Measurements from ENCODE around the gene UBAP1.

UBAP1 gene

GRCh38 chr9:34249274-34249673, 70.4 kb downstream of the UBAP1 start:
- TF ChIP-seq NFRKB (IDR thresholded peaks at IDR 0.05), result no peak
- TF ChIP-seq TARDBP (IDR thresholded peaks at IDR 0.05), result no peak
- TF ChIP-seq FOXK2 (IDR thresholded peaks at IDR 0.05), result no peak
- TF ChIP-seq PKNOX1 (IDR thresholded peaks at IDR 0.05), result no peak
- TF ChIP-seq BHLHE40 (IDR thresholded peaks at IDR 0.05; ENCODE audit: borderline replicate concordance), result no peak
- no peak for TF ChIP-seq ZNF384 (IDR thresholded peaks at IDR 0.05)
- no peak for TF ChIP-seq ELF4 (IDR thresholded peaks at IDR 0.05)
- TF ChIP-seq CTBP1 (IDR thresholded peaks at IDR 0.05; ENCODE audit: borderline replicate concordance), result no peak
- DNase-seq (ENCODE audit: extremely low spot score), result no peak
- POLR2A ChIA-PET, result no interaction called here
- CTCF ChIA-PET, result no interaction called here

GRCh38 chr9:34250721-34251120, 71.9 kb downstream of the UBAP1 start:
- ChIA-PET POLR2A (no interaction called here), CTCF (no interaction called here)
- TF ChIP-seq HDGF (IDR thresholded peaks at IDR 0.05; ENCODE audit: borderline replicate concordance) (no peak), ZNF384 (IDR thresholded peaks at IDR 0.05) (no peak), SP1 (IDR thresholded peaks at IDR 0.05) (no peak), CTBP1 (IDR thresholded peaks at IDR 0.05; ENCODE audit: borderline replicate concordance) (no peak), NFRKB (IDR thresholded peaks at IDR 0.05) (no peak)
- DNase-seq (ENCODE audit: extremely low spot score), result no peak

GRCh38 chr9:34252016-34252415, 73.2 kb downstream of the UBAP1 start:
- TF ChIP-seq HDGF (IDR thresholded peaks at IDR 0.05; ENCODE audit: borderline replicate concordance) (no peak), ZNF384 (IDR thresholded peaks at IDR 0.05) (no peak), SP1 (IDR thresholded peaks at IDR 0.05) (no peak), NFRKB (IDR thresholded peaks at IDR 0.05) (no peak), FOXA1 (IDR thresholded peaks at IDR 0.05) (no peak)
- no peak for DNase-seq (ENCODE audit: extremely low spot score)
- CTCF ChIA-PET, result interaction anchor here (1.1 to 1.2 kb wide), 2 partner anchors 96 to 126 kb away, joined by 3 to 4 read pairs; no protein-coding TSS in a partner anchor
- POLR2A ChIA-PET, result interaction anchor here (1.1 kb wide), 1 partner anchor 73 kb away, joined by 4 read pairs; the partner anchor contains the start of gene UBAP1

- no peak for TF ChIP-seq BHLHE40 (IDR thresholded peaks at IDR 0.05; ENCODE audit: borderline replicate concordance)
- no peak for TF ChIP-seq TARDBP (IDR thresholded peaks at IDR 0.05)
- no peak for TF ChIP-seq FOXM1 (IDR thresholded peaks at IDR 0.05; ENCODE audit: borderline replicate concordance)
- TF ChIP-seq HDGF (IDR thresholded peaks at IDR 0.05; ENCODE audit: borderline replicate concordance), result no peak
- no peak for TF ChIP-seq FOXA1 (IDR thresholded peaks at IDR 0.05)
- TF ChIP-seq NFRKB (IDR thresholded peaks at IDR 0.05), result no peak
- TF ChIP-seq SUZ12 (IDR thresholded peaks at IDR 0.05), result no peak
- TF ChIP-seq FOXK2 (IDR thresholded peaks at IDR 0.05), result no peak
- TF ChIP-seq ELF4 (IDR thresholded peaks at IDR 0.05), result no peak
- no peak for TF ChIP-seq SP1 (IDR thresholded peaks at IDR 0.05)
- TF ChIP-seq L3MBTL2 (conservative IDR thresholded peaks at IDR 0.05), result no peak
- no peak for TF ChIP-seq CTBP1 (IDR thresholded peaks at IDR 0.05; ENCODE audit: borderline replicate concordance)
- TF ChIP-seq LEF1 (IDR thresholded peaks at IDR 0.05; ENCODE audit: borderline replicate concordance), result no peak
- no peak for TF ChIP-seq PKNOX1 (IDR thresholded peaks at IDR 0.05)
- CTCF ChIA-PET, result interaction anchor here (1.0 to 1.2 kb wide), 5 partner anchors 10 to 179 kb away, joined by 3 to 5 read pairs (median 3); no protein-coding TSS in a partner anchor
- DNase-seq (ENCODE audit: extremely low spot score), result peak; percentile 78
- POLR2A ChIA-PET, result interaction anchor here (1.6 kb wide), 1 partner anchor 74 kb away, joined by 5 read pairs; the partner anchor contains the start of gene UBAP1
Measured at GRCh38 chr9:34252670-34253459, 74.0 kb downstream of the UBAP1 start.

- TF ChIP-seq ARNT (IDR thresholded peaks at IDR 0.05) (no peak), FOXA1 (IDR thresholded peaks at IDR 0.05) (no peak), PKNOX1 (IDR thresholded peaks at IDR 0.05) (no peak), TARDBP (IDR thresholded peaks at IDR 0.05) (no peak)
- POLR2A ChIA-PET, result interaction anchor here (1.6 kb wide), 1 partner anchor 75 kb away, joined by 5 read pairs; the partner anchor contains the start of gene UBAP1
- CTCF ChIA-PET, result interaction anchor here (0.8 to 1.0 kb wide), 4 partner anchors 11 to 180 kb away, joined by 3 to 5 read pairs (median 3); no protein-coding TSS in a partner anchor
- DNase-seq (ENCODE audit: extremely low spot score), result no peak
Measured at GRCh38 chr9:34253460-34253837, 74.6 kb downstream of the UBAP1 start.

- ChIA-PET CTCF (interaction anchor here (0.8 to 1.0 kb wide), 2 partner anchors 32 to 180 kb away, joined by 3 to 5 read pairs; no protein-coding TSS in a partner anchor), POLR2A (interaction anchor here (1.6 to 1.7 kb wide), 2 partner anchors 76 kb away, joined by 3 to 5 read pairs; partner anchors contain the start of gene UBAP1)
- no peak for TF ChIP-seq ZNF384 (IDR thresholded peaks at IDR 0.05)
- TF ChIP-seq LEF1 (IDR thresholded peaks at IDR 0.05; ENCODE audit: borderline replicate concordance), result no peak
- TF ChIP-seq ARNT (IDR thresholded peaks at IDR 0.05), result no peak
- no peak for TF ChIP-seq ELF4 (IDR thresholded peaks at IDR 0.05)
- no peak for TF ChIP-seq SUZ12 (IDR thresholded peaks at IDR 0.05)
- no peak for TF ChIP-seq FOXM1 (IDR thresholded peaks at IDR 0.05; ENCODE audit: borderline replicate concordance)
- no peak for TF ChIP-seq NFRKB (IDR thresholded peaks at IDR 0.05)
- TF ChIP-seq FOXK2 (IDR thresholded peaks at IDR 0.05), result no peak
- TF ChIP-seq TARDBP (IDR thresholded peaks at IDR 0.05), result no peak
- TF ChIP-seq L3MBTL2 (conservative IDR thresholded peaks at IDR 0.05), result no peak
- TF ChIP-seq BHLHE40 (IDR thresholded peaks at IDR 0.05; ENCODE audit: borderline replicate concordance), result no peak
- TF ChIP-seq PKNOX1 (IDR thresholded peaks at IDR 0.05), result no peak
- TF ChIP-seq FOXA1 (IDR thresholded peaks at IDR 0.05), result no peak
- TF ChIP-seq HDGF (IDR thresholded peaks at IDR 0.05; ENCODE audit: borderline replicate concordance), result no peak
- TF ChIP-seq SP1 (IDR thresholded peaks at IDR 0.05), result no peak
- no peak for TF ChIP-seq CTBP1 (IDR thresholded peaks at IDR 0.05; ENCODE audit: borderline replicate concordance)
- no peak for DNase-seq (ENCODE audit: extremely low spot score)
Measured at GRCh38 chr9:34254141-34254913, 75.5 kb downstream of the UBAP1 start.

Data from HEK293T (cell line).